ENCODE data around the gene KRTAP12-1.

- TF ChIP-seq CTCF (conservative IDR thresholded peaks at IDR 0.05; ENCODE audit: low read length): no peak
- no peak for TF ChIP-seq EZH2phosphoT487 (IDR thresholded peaks at IDR 0.05; ENCODE audit: borderline replicate concordance, low read depth, low read length)
These were observed 34.8 kb downstream of the KRTAP12-1 start for GRCh38 chr21:44647222-44647552.

Measured in OCI-LY7 (cell line).